ENCODE results near the gene ANKRD44.

The ANKRD44 gene

GRCh38 chr2:197204519-197205250 lies 105.9 kb downstream of the ANKRD44 start:
- DNase-seq: no peak

DNA sequence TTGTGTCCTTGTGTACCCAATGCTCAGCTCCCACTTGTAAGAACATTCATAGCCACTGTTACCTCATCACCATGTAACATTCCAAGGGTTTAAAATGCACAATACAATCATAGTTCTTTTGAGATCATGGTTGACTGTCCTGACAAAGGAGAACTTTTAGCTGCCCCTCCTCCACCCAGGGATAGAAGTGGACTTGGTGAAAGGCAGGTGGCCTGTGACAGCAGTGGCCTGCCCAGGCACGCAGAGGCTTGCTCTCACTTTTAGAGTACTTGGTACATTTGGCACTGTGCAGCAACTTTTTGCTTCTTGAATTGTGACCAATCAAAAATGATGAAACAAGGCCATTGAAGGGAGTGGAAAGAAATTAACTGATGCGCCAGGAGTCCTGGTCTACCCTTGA lies 108.7 kb downstream of the ANKRD44 start:
- no peak for DNase-seq

DNA sequence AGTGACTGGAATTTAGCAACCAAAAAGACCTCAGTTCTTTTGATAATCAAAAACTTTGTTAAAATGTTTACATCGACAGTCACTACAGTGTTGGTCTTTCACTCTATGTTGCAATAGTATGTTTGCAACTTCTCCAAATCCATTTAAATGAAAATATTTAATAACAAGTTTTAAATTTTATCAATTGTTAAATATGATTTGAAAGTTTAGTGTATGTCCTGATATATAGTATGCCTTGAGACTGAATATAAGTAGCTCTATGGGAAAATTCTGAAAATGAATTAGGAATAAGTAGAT lies 109.9 kb downstream of the ANKRD44 start:
- DNase-seq: no peak

DNA sequence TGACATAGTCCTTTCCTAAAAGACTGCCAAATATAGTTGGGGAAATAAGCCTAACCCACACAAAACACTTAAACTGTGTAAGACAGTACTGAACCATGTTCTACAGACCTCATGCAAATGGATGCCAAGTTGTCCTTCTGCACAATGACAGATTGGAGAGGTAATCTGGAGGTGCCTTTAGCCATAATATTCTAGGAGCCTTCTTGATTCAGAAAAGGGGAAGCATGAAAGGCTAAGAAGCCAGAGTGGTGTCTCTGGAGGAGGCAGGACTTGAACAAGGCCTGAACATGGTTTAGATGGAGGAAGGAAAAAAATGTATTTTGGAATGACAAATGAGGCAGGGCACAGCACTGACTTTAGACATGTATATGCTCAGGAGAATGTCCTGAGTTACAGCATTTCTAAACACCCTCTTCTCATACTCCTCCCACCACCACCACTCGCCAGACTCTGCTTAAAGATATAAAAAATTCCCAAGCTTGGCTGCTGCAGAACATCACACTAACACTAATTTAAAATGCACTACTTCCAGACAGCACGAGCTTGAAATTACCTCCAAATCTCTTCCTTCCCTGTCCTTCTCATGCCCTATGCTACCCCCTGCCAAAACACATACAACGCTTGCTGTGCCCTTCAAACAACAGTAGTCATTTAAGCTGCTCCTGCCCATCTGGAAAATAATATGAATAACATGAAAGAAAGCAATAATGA lies 110.4 kb downstream of the ANKRD44 start:
- DNase-seq: no peak

DNA sequence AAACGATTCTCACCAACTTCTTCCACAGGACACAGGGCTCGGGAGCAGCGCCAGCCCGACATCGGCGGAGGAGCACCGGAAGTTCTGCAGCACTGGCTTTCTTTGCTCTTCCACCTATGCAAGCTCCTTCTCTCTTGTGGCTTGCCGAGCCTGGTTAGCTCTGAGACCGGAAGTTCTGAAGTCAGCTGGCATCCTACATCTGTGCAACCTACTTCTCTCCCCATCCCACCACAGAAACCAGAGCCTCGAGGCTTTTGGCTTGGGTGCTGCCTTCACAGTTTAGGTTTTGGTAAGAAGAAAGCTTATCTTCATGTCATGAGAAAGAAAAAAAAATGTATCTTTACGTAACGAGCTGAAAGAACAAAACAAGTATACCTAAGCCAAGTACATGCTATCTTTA lies 111.7 kb downstream of the ANKRD44 start:
- no peak for DNase-seq

DNA sequence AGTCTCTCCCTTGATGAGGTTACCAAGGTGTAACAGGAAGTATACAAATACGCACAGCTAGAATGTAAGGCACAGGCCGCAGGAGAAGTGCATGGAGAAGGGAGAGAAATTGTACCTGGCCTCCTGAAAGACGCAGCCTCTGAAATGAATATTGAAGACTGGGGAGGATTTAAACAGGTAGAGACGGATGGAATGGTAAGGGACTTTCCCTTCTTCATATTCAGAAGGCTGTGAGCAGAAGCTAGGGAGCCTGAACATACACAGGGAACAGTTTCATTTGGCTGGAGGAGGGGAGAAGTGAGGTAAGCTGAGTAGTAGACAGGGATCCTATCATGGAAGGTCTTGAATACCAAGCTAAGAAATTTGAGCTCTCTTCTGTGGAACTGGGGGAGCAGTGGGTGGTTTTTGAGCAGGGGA lies 112.7 kb downstream of the ANKRD44 start:
- no peak for DNase-seq

DNA sequence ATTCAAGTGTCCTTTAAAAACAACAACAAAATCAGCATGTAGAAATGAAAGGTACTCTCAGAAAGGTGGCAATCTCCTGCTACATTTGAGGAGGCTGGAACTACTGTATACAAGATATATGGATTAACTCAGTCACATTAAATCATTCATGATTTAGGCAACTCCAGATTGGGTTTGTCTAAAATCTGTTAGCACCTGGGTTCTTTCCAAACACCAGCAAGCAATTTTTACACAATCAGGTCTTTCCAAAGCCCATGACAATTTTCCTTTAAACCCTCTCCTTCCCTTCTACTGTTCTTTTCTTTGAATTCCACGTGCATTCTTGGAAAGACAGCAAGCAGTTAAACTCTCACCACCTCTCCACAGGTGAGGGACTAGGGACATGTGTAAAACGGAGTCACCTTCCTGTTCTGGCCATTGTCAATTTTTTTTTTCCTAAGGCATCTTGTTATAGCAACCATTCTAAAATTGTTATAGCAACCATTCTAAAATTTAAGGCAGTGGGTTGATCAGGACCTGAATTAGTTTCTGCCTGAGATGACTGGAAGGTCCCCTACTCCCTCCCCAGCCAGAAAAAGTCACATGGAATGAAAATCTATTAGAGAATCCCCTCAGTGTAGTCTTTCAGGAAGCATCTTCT lies 113.9 kb downstream of the ANKRD44 start:
- no peak for DNase-seq

- DNase-seq: no peak
Measured at GRCh38 chr2:197195518-197195917, 115.1 kb downstream of the ANKRD44 start.

DNA sequence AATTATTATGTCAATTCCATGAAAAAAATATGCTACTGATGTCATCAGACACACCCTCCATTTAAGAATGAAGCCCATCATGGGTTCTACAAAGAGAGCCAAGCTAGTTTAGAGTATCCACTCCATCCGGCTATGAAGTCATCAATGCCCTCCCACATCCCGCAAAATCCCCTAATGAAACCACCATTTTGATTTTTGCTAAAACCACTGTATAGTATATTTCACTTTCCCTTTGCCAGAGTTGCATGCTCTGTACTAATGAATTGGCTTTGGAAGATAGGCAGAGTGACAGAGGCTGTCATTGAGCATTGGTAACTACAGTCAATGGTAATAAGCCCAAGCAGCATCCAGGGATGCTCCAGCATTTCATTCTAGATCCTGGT lies 118.6 kb downstream of the ANKRD44 start:
- DNase-seq: no peak

DNA sequence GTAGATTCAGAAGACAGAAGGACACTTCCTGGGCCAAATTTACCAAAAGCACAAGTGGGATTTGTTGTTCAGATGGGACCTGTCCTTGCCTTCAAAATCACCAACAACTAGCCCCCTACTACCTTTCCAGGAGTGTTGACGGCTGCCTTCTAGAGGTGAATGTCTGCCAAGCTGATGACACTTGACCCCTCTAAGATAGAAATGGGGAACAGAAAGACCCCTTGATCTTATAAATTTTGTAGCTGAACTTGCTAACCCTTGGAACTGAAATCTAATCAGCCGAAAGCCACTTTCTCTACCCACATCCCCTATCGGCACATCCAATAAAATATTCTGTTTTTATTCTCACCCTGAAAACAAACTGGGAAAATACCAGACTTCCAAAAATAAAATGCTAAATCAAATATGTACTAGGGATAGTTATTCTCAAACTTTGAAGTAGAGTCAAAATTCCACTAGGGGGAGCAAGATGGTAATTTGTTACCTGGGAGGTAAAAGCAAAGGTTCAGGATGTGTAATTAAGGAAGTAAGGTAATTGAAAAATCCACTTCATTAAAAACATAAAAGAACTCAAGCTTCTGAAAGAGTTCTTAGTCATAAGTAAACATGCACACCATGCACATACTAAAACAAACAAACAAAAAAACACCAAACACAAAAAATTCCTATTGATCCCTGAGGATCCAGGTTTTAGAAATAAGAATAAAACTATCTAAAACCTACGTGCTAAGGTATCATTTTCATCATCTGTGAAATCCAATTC lies 119.2 kb downstream of the ANKRD44 start:
- DNase-seq: peak; percentile 22

GRCh38 chr2:197190100-197190432 lies 120.5 kb downstream of the ANKRD44 start:
- no peak for DNase-seq

GRCh38 chr2:197189426-197190099 lies 121.0 kb downstream of the ANKRD44 start:
- DNase-seq: no peak

GRCh38 chr2:197185676-197186075 lies 124.9 kb downstream of the ANKRD44 start:
- DNase-seq: no peak

DNA sequence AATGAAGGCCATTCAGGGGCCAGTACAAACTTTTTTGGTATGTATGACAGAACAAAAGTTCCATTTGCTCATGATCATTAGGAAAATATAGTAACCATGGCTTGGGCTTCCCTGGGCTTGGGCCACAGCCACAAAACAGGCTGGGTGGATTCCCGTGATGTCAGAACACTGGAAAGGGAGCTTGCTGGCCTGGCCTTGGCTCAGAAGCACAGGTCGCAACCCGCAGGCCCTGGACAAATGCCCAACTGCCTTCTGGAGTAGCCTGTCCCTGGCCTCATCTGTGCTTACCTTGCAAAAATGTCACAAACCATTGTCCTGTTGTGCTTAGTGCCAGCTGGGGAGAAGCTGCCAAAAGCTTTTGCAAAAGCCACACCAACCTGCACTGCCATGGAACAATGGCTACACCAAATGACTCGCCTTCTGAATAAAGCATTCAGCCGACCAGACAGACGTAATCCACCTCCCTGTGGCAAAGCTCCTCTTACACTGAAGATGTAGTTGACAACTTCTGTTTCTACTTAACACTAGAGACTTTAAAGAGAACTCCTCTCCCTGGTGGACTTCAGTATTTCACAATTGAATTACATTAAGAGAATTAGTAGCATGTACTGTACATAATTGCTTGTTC lies 125.5 kb downstream of the ANKRD44 start:
- DNase-seq: no peak

DNA sequence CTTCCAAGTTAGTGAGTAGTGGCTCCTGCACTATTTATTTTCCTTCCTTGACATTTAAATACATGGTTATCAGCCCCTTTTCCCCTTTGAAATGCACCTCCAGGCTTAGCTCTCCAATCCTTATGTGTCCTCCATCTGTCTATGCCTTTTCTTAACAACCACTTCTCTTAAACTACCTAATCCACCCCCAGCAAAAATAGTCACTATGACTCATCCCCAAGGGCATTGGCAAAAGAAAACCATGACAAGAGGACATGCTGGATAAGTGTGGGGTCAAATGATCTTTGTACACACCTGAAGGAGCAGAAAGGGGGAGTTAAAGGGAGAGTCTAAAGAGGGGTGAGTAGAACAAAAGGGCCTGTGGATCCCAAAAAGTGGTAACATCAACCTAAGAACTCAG lies 127.2 kb downstream of the ANKRD44 start:
- DNase-seq: no peak

GRCh38 chr2:197182668-197183067 lies 127.9 kb downstream of the ANKRD44 start:
- no peak for DNase-seq

- DNase-seq: no peak
Measured at GRCh38 chr2:197181491-197181890, 129.1 kb downstream of the ANKRD44 start.

GRCh38 chr2:197179744-197180498 lies 130.7 kb downstream of the ANKRD44 start:
- DNase-seq: no peak

DNA sequence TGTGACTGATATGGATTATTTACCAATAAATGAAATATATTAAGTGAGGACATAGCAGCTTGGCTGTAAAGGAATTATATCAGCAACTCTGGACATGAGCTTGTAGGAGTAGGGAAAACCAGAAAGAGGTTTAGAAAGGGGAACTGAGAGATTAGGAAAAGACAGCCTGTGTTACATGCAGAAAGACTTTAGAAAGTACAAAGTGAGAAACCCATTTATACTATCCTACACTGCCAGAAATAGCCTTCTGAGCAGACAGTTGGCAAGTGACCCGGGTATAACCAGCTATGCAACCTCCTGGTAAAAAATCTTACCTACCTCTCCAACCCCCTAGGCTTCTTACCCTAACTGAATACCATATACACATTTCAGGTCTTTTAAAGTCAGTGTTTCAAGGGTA lies 134.1 kb downstream of the ANKRD44 start:
- DNase-seq: no peak

- no peak for DNase-seq
Measured at GRCh38 chr2:197174539-197175094, 136.0 kb downstream of the ANKRD44 start.

DNA sequence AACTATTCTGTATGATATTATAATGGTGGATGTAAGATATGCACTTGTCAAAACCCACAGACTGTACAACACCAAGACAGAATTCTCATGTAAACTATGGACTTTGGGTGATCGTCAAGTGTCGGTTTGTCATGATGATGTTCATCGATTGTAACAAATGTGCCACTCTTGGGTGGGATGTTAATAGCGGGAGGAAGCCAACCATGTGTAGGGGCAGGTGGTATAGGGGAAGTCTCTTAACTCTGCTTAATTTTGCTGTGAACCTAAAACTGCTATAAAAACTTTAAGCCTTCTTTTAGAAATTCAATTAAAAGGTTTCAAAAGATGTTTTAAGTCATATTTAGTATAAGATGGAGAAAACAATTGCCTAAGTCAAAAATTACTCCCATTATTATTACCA lies 139.0 kb downstream of the ANKRD44 start:
- DNase-seq: no peak

DNA sequence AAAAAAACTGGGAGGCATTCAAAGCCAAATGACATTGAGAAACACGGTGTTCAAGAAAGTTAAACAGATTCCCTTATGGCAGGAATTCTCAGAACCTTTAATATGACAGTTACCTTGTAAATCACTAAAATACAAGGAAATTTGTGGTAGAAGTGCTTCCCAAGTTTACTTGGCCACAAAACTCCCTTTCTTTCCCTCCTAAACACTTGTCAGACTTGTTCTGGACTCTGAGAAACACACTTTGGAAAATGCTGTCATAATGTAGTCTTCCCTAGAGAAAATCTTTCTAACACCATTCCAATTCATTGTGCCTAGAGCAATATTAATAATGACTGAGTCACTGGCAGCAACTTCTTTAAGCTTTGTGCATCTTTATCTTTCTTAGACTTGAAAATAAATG lies 140.4 kb downstream of the ANKRD44 start:
- DNase-seq: no peak
